ENCODE results near the gene ABCC2.

Gene ABCC2

GRCh38 chr10:99770408-99771045 lies 11.9 kb upstream of the ABCC2 start:
- no peak for DNase-seq (ENCODE audit: low spot score)

GRCh38 chr10:99775850-99776249 lies 6.6 kb upstream of the ABCC2 start:
- DNase-seq (ENCODE audit: low spot score): no peak

GRCh38 chr10:99777918-99778714 lies 4.3 kb upstream of the ABCC2 start:
- no peak for DNase-seq (ENCODE audit: low spot score)

- DNase-seq (ENCODE audit: low spot score): no peak
Measured at GRCh38 chr10:99779335-99779734, 3.1 kb upstream of the ABCC2 start.

GRCh38 chr10:99781734-99782429 lies 558 bp upstream of the ABCC2 start:
- no peak for DNase-seq (ENCODE audit: low spot score)

GRCh38 chr10:99784016-99784726 lies 1.7 kb downstream of the ABCC2 start:
- peak; percentile 1 for DNase-seq (ENCODE audit: low spot score)

GRCh38 chr10:99784727-99785441 lies 2.4 kb downstream of the ABCC2 start:
- DNase-seq (ENCODE audit: low spot score): no peak

GRCh38 chr10:99785646-99786045 lies 3.2 kb downstream of the ABCC2 start:
- DNase-seq (ENCODE audit: low spot score): no peak

- DNase-seq (ENCODE audit: low spot score): no peak
Measured at GRCh38 chr10:99787311-99787710, 4.9 kb downstream of the ABCC2 start.

- DNase-seq (ENCODE audit: low spot score): no peak
Measured at GRCh38 chr10:99787782-99788445, 5.5 kb downstream of the ABCC2 start.

- no peak for DNase-seq (ENCODE audit: low spot score)
Measured at GRCh38 chr10:99788598-99789256, 6.3 kb downstream of the ABCC2 start.

GRCh38 chr10:99791831-99792230 lies 9.4 kb downstream of the ABCC2 start:
- no peak for DNase-seq (ENCODE audit: low spot score)

- no peak for DNase-seq (ENCODE audit: low spot score)
Measured at GRCh38 chr10:99793819-99794218, 11.4 kb downstream of the ABCC2 start.

- no peak for DNase-seq (ENCODE audit: low spot score)
Measured at GRCh38 chr10:99796928-99797327, 14.5 kb downstream of the ABCC2 start.

- no peak for DNase-seq (ENCODE audit: low spot score)
Measured at GRCh38 chr10:99798031-99798430, 15.6 kb downstream of the ABCC2 start.

- DNase-seq (ENCODE audit: low spot score): no peak
Measured at GRCh38 chr10:99798920-99799319, 16.5 kb downstream of the ABCC2 start.

- no peak for DNase-seq (ENCODE audit: low spot score)
Measured at GRCh38 chr10:99799613-99800012, 17.2 kb downstream of the ABCC2 start.

GRCh38 chr10:99804471-99804870 lies 22.0 kb downstream of the ABCC2 start:
- DNase-seq (ENCODE audit: low spot score): no peak

- no peak for DNase-seq (ENCODE audit: low spot score)
Measured at GRCh38 chr10:99805190-99805589, 22.8 kb downstream of the ABCC2 start.

GRCh38 chr10:99806091-99806490 lies 23.7 kb downstream of the ABCC2 start:
- DNase-seq (ENCODE audit: low spot score): no peak

GRCh38 chr10:99807786-99808185 lies 25.3 kb downstream of the ABCC2 start:
- DNase-seq (ENCODE audit: low spot score): no peak

All from pons (tissue), 1 donor.